Measurements from ENCODE around the gene JOSD1.

The JOSD1 gene

DNA sequence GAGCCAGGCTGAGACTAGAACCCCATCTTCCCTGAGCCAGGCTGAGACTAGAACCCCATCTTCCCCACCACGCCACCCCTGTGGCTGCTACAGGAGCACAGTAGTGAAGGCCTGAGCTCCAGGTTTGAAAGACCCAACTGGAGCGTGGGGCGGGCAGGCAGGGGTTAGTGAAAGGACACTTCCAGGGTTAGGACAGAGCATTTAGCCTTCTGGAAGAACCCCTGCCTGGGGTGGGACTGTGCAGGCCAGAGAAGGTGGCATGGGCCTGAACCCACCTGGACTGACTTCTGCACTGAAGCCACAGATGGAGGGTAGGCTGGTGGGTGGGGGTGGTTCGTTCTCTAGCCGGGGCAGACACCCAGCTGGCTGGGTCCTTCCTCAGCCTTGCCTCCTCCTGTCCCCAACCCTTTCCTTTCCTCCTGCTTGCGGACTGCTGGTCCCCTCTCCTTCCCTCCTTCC lies 31.0 kb upstream of the JOSD1 start:
- H3K9me3 ChIP-seq (ENCODE audit: insufficient read depth, low read depth, low read length), result no peaks in the 10 kb centered on the region
- no peak overlapping the region for H3K9ac ChIP-seq (ENCODE audit: low read depth, low read length)
- H3K27ac ChIP-seq (ENCODE audit: low read length), result no peak overlapping the region
- no peaks in the 10 kb centered on the region for H3K4me1 ChIP-seq (ENCODE audit: insufficient read depth, low read length)
- H3K4me3 ChIP-seq (ENCODE audit: low read length), result no peak overlapping the region
- H3K27me3 ChIP-seq (ENCODE audit: insufficient read depth, low read length), result no peaks in the 10 kb centered on the region
- H3K36me3 ChIP-seq (ENCODE audit: insufficient read depth, low read depth, low read length), result peaks cover 81% of the 10 kb centered on the region

DNA sequence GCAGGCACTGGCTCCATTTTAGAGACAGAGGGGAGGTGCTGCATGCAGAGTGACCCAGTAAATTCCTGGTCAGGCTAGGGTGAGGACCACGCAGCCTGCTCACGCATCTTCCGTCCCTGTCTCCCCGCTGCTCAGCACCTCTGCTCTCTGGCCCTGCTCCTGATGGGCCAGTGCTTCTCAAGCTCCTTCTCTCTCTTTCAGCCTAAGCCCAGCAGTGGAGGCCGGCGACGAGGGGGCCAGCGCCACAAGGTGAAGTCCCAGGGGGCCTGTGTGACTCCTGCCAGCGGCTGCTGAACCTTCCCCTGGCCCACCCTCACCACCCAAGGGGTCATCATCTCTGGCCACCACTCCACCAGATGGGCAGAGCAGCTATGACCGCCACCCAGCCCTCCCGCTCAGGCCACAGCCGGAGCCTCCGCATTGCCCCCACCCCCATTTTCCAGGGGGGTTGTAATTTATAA lies 29.7 kb upstream of the JOSD1 start:
- Histone ChIP-seq H3K36me3 (ENCODE audit: insufficient read depth, low read depth, low read length) (peaks cover 91% of the 10 kb centered on the region), H3K27me3 (ENCODE audit: insufficient read depth, low read length) (no peaks in the 10 kb centered on the region), H3K4me3 (ENCODE audit: low read length) (no peak overlapping the region), H3K4me1 (ENCODE audit: insufficient read depth, low read length) (no peaks in the 10 kb centered on the region), H3K9me3 (ENCODE audit: insufficient read depth, low read depth, low read length) (no peaks in the 10 kb centered on the region), H3K9ac (ENCODE audit: low read depth, low read length) (no peak overlapping the region), H3K27ac (ENCODE audit: low read length) (no peak overlapping the region)

DNA sequence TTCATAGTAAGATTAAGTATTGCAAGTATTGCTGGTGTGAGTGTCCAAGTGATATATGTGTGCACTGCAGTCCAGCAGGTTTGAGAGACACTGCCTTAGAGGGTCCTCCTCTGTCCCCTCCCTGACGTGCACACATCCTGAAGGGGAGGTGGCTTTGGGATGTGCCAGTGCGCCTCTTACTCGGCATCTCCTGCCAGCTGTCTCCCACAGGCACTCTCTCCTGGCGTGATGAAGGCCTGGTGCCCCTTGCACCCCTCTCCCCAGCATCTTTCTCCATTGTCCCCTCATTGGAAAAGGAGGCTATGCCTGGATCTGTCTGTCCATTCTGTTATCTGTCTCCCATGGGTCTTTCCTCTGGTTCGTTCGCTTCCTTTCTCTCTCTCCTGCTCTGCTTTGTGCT lies 29.2 kb upstream of the JOSD1 start:
- H3K9me3 ChIP-seq (ENCODE audit: insufficient read depth, low read depth, low read length), result no peaks in the 10 kb centered on the region
- no peak overlapping the region for H3K4me3 ChIP-seq (ENCODE audit: low read length)
- H3K9ac ChIP-seq (ENCODE audit: low read depth, low read length), result no peak overlapping the region
- H3K27ac ChIP-seq (ENCODE audit: low read length), result no peak overlapping the region
- no peaks in the 10 kb centered on the region for H3K27me3 ChIP-seq (ENCODE audit: insufficient read depth, low read length)
- peaks cover 95% of the 10 kb centered on the region for H3K36me3 ChIP-seq (ENCODE audit: insufficient read depth, low read depth, low read length)
- H3K4me1 ChIP-seq (ENCODE audit: insufficient read depth, low read length), result no peaks in the 10 kb centered on the region

DNA sequence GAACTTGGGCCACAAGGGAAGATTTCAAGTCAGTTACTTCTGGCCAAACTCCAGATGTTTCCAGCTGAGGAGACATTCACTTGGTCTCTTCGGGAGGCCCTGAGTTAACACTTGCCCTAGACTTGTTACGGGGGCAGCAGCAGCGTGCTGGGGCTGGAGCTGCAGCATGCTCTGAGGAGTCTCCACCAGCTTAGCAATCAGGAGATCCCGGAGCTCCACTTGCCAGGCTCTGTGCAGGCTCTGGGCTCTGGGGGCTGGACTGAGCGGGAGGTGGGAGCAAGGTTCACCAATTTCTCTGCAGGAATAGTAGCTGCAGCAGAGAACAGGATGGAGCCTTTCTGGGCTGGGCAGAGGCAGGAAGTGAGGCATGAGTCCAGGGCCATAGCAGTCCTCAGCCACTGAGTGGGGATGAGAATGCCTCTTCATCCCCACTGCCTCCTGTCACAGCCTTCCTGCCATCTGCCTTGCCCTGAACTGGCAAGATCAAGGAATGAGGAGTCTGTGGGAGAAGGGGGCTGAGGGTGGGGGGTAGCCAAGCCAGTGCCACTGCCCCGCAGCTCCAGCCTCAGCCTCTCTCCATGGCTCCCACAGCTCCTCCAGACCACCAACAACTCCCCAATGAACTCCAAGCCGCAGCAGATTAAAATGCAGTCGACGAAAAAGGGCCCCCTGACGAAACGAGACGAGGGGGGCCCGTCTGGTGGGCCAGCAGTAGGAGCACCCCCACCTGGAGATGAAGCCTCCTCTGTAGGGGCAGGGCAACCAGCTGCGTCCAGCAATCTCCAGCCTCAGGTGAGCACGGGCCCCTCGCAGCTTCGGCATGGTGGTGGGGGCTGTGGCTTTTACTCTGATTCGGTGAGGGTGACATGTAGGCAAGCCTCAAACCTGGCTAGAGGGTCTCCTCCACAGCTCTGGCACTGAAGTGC lies 28.4 kb upstream of the JOSD1 start:
- H3K36me3 ChIP-seq (ENCODE audit: insufficient read depth, low read depth, low read length), result peaks cover 95% of the 10 kb centered on the region
- H3K9me3 ChIP-seq (ENCODE audit: insufficient read depth, low read depth, low read length), result no peaks in the 10 kb centered on the region
- H3K27me3 ChIP-seq (ENCODE audit: insufficient read depth, low read length), result no peaks in the 10 kb centered on the region
- no peak overlapping the region for H3K4me3 ChIP-seq (ENCODE audit: low read length)
- no peak overlapping the region for H3K27ac ChIP-seq (ENCODE audit: low read length)
- H3K4me1 ChIP-seq (ENCODE audit: insufficient read depth, low read length), result no peaks in the 10 kb centered on the region
- H3K9ac ChIP-seq (ENCODE audit: low read depth, low read length), result no peak overlapping the region

DNA sequence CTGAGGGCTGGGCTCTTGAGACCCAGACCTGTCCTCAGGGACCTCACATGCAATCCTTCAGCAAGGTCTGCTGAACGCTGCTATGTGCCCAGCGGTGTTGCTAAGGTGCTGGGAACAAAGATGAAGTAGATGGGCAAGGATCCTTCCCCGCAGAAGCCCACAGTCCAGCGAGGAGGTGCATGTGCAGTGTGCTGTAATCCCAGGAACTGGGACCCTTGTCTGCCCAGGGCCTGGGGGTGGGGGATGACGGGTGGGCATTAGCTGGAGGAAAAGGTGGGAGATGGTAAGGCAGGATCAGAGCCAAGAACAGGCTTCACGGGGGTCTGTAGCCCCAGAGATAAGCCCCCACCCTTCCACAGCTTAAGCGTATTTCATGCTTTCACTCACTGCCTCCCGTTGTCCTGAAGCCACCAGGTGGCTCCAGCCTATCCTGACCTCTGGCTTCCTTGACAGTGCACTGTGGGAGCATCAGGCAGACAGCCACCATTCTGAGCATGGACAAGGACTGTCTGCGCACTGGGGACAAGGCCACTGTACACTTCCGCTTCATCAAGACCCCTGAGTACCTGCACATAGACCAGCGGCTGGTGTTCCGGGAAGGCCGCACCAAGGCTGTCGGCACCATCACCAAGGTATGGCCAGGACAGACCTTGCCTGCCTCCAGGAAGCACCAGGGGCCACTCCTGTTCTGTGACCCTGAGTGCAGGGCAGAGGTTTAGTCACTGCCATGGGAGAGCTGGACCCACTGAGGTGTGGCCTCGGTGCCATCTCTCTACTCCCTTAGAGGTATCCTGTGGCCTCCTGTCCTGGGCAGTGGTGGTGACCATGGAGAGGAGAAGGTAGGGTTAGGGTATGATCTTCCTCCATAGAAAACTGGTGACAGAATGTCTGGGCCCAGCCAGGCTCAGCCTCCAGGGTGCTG lies 27.0 kb upstream of the JOSD1 start:
- no peak overlapping the region for H3K9ac ChIP-seq (ENCODE audit: low read depth, low read length)
- no peaks in the 10 kb centered on the region for H3K4me1 ChIP-seq (ENCODE audit: insufficient read depth, low read length)
- no peaks in the 10 kb centered on the region for H3K9me3 ChIP-seq (ENCODE audit: insufficient read depth, low read depth, low read length)
- no peak overlapping the region for H3K4me3 ChIP-seq (ENCODE audit: low read length)
- H3K27me3 ChIP-seq (ENCODE audit: insufficient read depth, low read length), result no peaks in the 10 kb centered on the region
- peaks cover 96% of the 10 kb centered on the region for H3K36me3 ChIP-seq (ENCODE audit: insufficient read depth, low read depth, low read length)
- H3K27ac ChIP-seq (ENCODE audit: low read length), result no peak overlapping the region

DNA sequence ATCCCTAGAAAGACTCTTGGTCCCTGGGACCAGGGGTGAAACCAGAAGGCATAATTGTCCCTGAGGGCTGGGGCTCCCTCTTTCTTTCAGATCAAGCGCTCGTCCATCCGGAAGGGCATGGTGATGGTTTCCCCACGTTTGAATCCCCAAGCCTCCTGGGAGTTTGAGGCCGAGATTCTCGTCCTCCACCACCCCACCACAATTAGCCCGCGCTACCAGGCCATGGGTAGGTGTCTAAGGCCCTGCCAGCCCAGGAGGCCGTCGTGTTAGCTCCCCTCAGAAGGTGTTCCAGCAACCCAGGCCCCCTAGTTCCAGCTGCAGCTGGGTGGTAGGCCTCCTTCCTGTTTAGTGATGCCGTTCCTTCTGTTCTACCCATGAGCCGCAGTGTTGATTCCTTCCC lies 26.4 kb upstream of the JOSD1 start:
- no peaks in the 10 kb centered on the region for H3K4me1 ChIP-seq (ENCODE audit: insufficient read depth, low read length)
- no peaks in the 10 kb centered on the region for H3K27me3 ChIP-seq (ENCODE audit: insufficient read depth, low read length)
- H3K9me3 ChIP-seq (ENCODE audit: insufficient read depth, low read depth, low read length), result no peaks in the 10 kb centered on the region
- no peak overlapping the region for H3K9ac ChIP-seq (ENCODE audit: low read depth, low read length)
- peaks cover 100% of the 10 kb centered on the region for H3K36me3 ChIP-seq (ENCODE audit: insufficient read depth, low read depth, low read length)
- H3K27ac ChIP-seq (ENCODE audit: low read length), result no peak overlapping the region
- no peak overlapping the region for H3K4me3 ChIP-seq (ENCODE audit: low read length)

DNA sequence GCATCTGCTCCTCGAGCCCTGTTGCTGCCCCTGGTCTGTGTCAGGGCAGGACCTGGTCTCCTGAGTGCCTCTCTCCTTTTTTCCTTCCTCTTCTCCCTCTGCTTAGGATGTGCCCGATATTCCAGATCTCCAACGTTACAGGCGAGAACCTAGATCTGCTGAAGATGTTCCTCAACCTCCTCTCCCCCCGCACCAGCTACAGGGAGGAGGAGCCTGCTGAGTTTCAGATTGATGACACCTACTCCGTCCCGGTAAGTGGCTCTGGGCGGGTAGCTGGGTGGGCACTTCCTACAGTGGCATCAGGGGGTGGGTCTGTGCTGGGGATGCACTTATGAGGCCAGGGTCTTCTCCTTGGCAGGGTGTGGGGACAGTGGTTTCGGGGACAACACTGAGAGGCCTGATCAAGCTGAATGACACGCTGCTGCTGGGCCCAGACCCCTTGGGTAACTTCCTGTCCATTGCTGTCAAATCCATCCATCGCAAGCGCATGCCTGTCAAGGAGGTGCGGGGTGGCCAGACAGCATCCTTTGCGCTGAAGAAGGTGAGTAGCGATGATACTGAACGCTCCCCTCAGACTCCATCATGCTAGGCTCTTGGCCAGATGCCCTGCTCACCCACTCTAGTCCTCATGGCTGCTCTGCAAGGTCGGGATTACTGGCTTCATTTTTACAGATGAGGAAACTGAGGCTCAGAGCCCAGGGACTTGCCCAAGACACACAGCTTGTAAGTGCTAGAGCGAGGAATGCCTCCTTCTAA lies 25.3 kb upstream of the JOSD1 start:
- Histone ChIP-seq H3K9ac (ENCODE audit: low read depth, low read length) (no peak overlapping the region), H3K36me3 (ENCODE audit: insufficient read depth, low read depth, low read length) (peaks cover 99% of the 10 kb centered on the region), H3K9me3 (ENCODE audit: insufficient read depth, low read depth, low read length) (no peaks in the 10 kb centered on the region)

DNA sequence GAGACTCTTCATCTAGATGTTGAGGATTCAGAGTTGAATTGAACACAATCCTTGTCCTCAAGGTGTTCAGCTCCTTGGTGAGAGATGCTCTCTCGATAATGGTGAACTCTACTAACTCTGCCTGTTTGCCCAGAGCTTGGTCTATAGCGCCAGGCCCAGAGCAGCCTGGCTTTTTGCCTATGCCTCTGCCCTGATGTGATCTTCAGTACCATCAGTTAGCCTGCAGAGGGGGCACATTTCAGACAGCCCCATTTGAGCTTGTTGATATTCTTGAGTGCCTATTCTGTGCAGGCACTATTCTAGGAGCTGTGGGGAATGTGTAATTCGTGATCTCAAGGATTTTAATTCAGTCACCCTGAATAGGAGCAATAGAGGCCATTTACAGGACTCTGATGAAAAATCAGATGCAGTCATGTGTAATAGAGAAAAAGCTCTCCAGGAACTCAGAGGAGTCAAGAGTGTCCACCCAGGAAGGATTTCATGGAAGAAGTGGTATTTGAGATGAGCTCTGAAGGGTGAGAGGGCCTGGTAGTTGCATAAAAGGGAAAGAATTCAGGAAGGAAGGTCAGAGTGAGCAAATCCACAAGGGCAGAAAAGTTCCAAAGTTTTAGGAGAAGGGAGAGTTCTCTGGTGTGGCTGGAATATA lies 24.3 kb upstream of the JOSD1 start:
- Histone ChIP-seq H3K4me3 (ENCODE audit: low read length) (no peak overlapping the region), H3K27me3 (ENCODE audit: insufficient read depth, low read length) (no peaks in the 10 kb centered on the region), H3K9me3 (ENCODE audit: insufficient read depth, low read depth, low read length) (no peaks in the 10 kb centered on the region), H3K36me3 (ENCODE audit: insufficient read depth, low read depth, low read length) (peaks cover 96% of the 10 kb centered on the region), H3K27ac (ENCODE audit: low read length) (no peak overlapping the region), H3K4me1 (ENCODE audit: insufficient read depth, low read length) (no peaks in the 10 kb centered on the region), H3K9ac (ENCODE audit: low read depth, low read length) (no peak overlapping the region)

More for the DNA sequence above, 25.3 kb upstream of the JOSD1 start:
- Histone ChIP-seq H3K27ac (ENCODE audit: low read length) (no peak overlapping the region), H3K4me1 (ENCODE audit: insufficient read depth, low read length) (no peaks in the 10 kb centered on the region), H3K4me3 (ENCODE audit: low read length) (no peak overlapping the region), H3K27me3 (ENCODE audit: insufficient read depth, low read length) (no peaks in the 10 kb centered on the region)

DNA sequence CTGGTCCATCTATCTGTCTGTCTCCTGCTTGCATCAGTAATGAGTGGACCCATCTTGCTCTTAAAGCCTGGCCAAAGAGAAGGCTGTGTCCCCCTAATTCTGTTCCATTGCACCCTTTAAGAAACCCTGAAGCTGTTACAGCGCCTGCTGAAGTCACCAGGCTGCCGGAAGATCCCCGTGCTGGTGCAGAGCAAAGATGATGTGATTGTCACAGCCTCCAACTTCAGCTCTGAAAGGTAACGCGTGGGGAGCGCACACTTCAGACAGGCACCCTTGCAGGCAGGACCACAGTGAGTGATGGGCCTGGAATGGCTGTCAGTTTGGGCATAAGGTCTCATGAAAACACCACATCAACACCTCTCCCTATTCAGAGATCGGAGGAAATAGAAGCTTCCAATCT lies 23.4 kb upstream of the JOSD1 start:
- no peaks in the 10 kb centered on the region for H3K4me1 ChIP-seq (ENCODE audit: insufficient read depth, low read length)
- no peaks in the 10 kb centered on the region for H3K27me3 ChIP-seq (ENCODE audit: insufficient read depth, low read length)
- no peak overlapping the region for H3K4me3 ChIP-seq (ENCODE audit: low read length)
- no peak overlapping the region for H3K9ac ChIP-seq (ENCODE audit: low read depth, low read length)
- H3K27ac ChIP-seq (ENCODE audit: low read length), result no peak overlapping the region
- peaks cover 92% of the 10 kb centered on the region for H3K36me3 ChIP-seq (ENCODE audit: insufficient read depth, low read depth, low read length)
- no peaks in the 10 kb centered on the region for H3K9me3 ChIP-seq (ENCODE audit: insufficient read depth, low read depth, low read length)

DNA sequence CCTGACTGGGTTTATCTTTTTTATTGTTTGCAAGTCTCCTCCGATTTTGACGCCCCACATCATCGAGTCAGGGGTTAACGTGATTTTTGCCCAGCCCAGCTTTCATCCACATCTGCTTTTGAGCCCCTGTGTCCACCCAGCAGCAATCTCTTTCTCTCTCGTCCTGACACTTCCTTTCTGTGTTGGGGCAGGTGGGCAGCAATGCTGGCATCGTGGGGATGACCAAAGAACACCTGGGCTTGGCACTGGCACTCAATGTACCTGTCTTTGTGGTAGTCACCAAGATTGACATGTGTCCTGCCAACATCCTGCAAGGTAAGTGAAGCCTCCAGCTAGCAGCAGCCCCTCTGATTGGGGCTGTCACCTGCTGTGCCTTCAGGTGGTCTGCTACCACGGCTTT lies 20.8 kb upstream of the JOSD1 start:
- no peak overlapping the region for H3K27ac ChIP-seq (ENCODE audit: low read length)
- H3K27me3 ChIP-seq (ENCODE audit: insufficient read depth, low read length), result no peaks in the 10 kb centered on the region
- peaks cover 89% of the 10 kb centered on the region for H3K36me3 ChIP-seq (ENCODE audit: insufficient read depth, low read depth, low read length)
- no peaks in the 10 kb centered on the region; the same call in 1 of the 2 replicates for H3K4me1 ChIP-seq (ENCODE audit: insufficient read depth, low read length)
- H3K9me3 ChIP-seq (ENCODE audit: insufficient read depth, low read depth, low read length), result no peaks in the 10 kb centered on the region
- H3K4me3 ChIP-seq (ENCODE audit: low read length), result no peak overlapping the region
- H3K9ac ChIP-seq (ENCODE audit: low read depth, low read length), result no peak overlapping the region

DNA sequence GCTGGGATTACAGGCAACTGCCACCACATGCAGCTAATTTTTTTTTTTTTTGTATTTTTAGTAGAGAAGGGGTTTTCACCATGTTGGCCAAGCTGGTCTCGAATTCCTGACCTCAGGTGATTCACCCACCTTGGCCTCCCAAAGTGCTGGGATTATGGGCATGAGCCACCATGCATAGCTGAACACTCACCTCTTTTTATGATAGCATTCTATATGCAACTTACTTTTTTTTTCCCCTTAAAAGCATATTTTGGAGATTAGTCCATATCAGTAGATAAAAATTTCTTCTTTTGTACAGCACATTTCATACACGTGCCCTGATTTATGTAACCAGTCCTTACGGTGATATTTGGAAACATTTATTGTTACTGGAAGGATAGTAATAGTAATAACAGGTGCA lies 19.6 kb upstream of the JOSD1 start:
- Histone ChIP-seq H3K9me3 (ENCODE audit: insufficient read depth, low read depth, low read length) (no peaks in the 10 kb centered on the region), H3K4me1 (ENCODE audit: insufficient read depth, low read length) (no peaks in the 10 kb centered on the region; the same call in 1 of the 2 replicates), H3K27ac (ENCODE audit: low read length) (no peak overlapping the region), H3K9ac (ENCODE audit: low read depth, low read length) (no peak overlapping the region), H3K27me3 (ENCODE audit: insufficient read depth, low read length) (no peaks in the 10 kb centered on the region), H3K4me3 (ENCODE audit: low read length) (no peak overlapping the region), H3K36me3 (ENCODE audit: insufficient read depth, low read depth, low read length) (peaks cover 89% of the 10 kb centered on the region)

All from iPS-20b (cell line).